Stimulated activated CD4-positive, alpha-beta T cell treated with anti-CD3 and anti-CD28 coated beads, Interleukin-4, amount 100 ng/mL, for 24 hours (primary cell): ENCODE results near the gene TMEM61.

Experiments used
- DNase-seq: peaks from one replicate; pipeline ENCODE4 v3.0.0-alpha.2; 2020

The TMEM61 gene

GRCh38 chr1:55040083-55040932 is 59.9 kb downstream of the TMEM61 start:
- DNase-seq, result no peak

GRCh38 chr1:55040933-55041494 is 60.6 kb downstream of the TMEM61 start:
- no peak for DNase-seq

GRCh38 chr1:55041613-55042012 is 61.2 kb downstream of the TMEM61 start:
- no peak for DNase-seq
